IMR-90 (cell line): ENCODE results near the gene AMBRA1. TPM values are rescaled to one million over a fixed set of nuclear protein-coding genes. Genes with fewer than 3 reads are reported as not detected.

Source experiments
- ATAC-seq: fragments of 200-7000 bp; cut with Tn5 transposase; 2 replicates; pipeline ENCODE4 v1.9.1; 2020; ENCODE audit warnings: low read depth, mild to moderate bottlenecking, moderate library complexity
- BruUV-seq: library from RNA; stranded (reverse); fragments of 400-500 nt; replicated peaks from 2 replicates; lab custom pipeline; 2021; lab: Mats Ljungman, UMichigan
- CTCF ChIA-PET: fragments of 300-600 bp; formaldehyde crosslinking; extraction: SDS; loops from one replicate; lab custom pipeline; 2021; ENCODE audit warnings: antibody characterized with exemption; lab: Yijun Ruan, JAX
- POLR2A ChIA-PET: fragments of 300-600 bp; sonication (Branson Sonifier 250); formaldehyde crosslinking; loops from one replicate; lab custom pipeline; 2022; ENCODE audit warnings: antibody characterized with exemption; ENCODE audit not compliant: unreplicated experiment; lab: Charles Lee
- DNase-seq: peaks from one replicate; pipeline ENCODE4 v3.0.0; 2013
- H2AFZ ChIP-seq: replicated peaks from 2 replicates; pipeline ENCODE3; 2013; ENCODE audit warnings: low read length, mild to moderate bottlenecking; ENCODE audit not compliant: poor library complexity
- H2AK5ac ChIP-seq: 2 replicates; pipeline ENCODE4 v1.6.1; 2013; ENCODE audit warnings: low read depth, low read length, inconsistent platforms
- H2AK9ac ChIP-seq: replicated peaks from 2 replicates; pipeline ENCODE3; 2013; ENCODE audit warnings: mild to moderate bottlenecking, low read depth, low read length, moderate library complexity; ENCODE audit not compliant: poor library complexity
- H2BK120ac ChIP-seq: 2 replicates; pipeline ENCODE4 v1.6.1; 2013; ENCODE audit warnings: low read depth, low read length, inconsistent platforms
- H2BK15ac ChIP-seq: 3 replicates; pipeline ENCODE4 v1.6.1; 2013; ENCODE audit warnings: low read depth, low read length, inconsistent platforms
- H2BK20ac ChIP-seq: 2 replicates; pipeline ENCODE4 v1.6.1; 2013; ENCODE audit warnings: low read depth, mild to moderate bottlenecking, inconsistent platforms, low read length, moderate library complexity
- H2BK5ac ChIP-seq: 2 replicates; pipeline ENCODE4 v1.6.1; 2013; ENCODE audit warnings: mild to moderate bottlenecking, low read depth, low read length, inconsistent platforms; ENCODE audit not compliant: poor library complexity, severe bottlenecking
- H3K14ac ChIP-seq: replicated peaks from 2 replicates; pipeline ENCODE4 v1.6.1; 2013; ENCODE audit warnings: low read depth, low read length, inconsistent platforms
- H3K18ac ChIP-seq: 2 replicates; pipeline ENCODE4 v1.6.1; 2013; ENCODE audit warnings: low read depth, low read length, control low read depth
- H3K23ac ChIP-seq: 2 replicates; pipeline ENCODE4 v1.6.1; 2013; ENCODE audit warnings: low read depth, low read length, inconsistent platforms
- H3K27ac ChIP-seq: 2 replicates; pipeline ENCODE4 v1.5.1; 2013; ENCODE audit warnings: mild to moderate bottlenecking, control low read depth, low read length; ENCODE audit not compliant: insufficient read depth
- H3K27me3 ChIP-seq: 2 replicates; pipeline ENCODE4 v1.6.1; 2013; ENCODE audit warnings: low read length; ENCODE audit not compliant: control insufficient read depth, insufficient read depth
- H3K36me3 ChIP-seq: 2 replicates; pipeline ENCODE4 v1.6.1; 2013; ENCODE audit warnings: low read length, mixed read lengths; ENCODE audit not compliant: control insufficient read depth, insufficient read depth
- H3K4ac ChIP-seq: 2 replicates; pipeline ENCODE4 v1.6.1; 2013; ENCODE audit warnings: low read depth, low read length, inconsistent platforms
- H3K4me1 ChIP-seq: 2 replicates; pipeline ENCODE4 v1.6.1; 2013; ENCODE audit warnings: low read length, mixed read lengths; ENCODE audit not compliant: control insufficient read depth, insufficient read depth
- H3K4me2 ChIP-seq: 2 replicates; pipeline ENCODE4 v1.6.1; 2013; ENCODE audit warnings: low read depth, mild to moderate bottlenecking, control low read depth, low read length, moderate library complexity
- H3K4me3 ChIP-seq: 2 replicates; pipeline ENCODE4 v1.5.1; 2013; ENCODE audit warnings: low read depth, mild to moderate bottlenecking, control low read depth, low read length, moderate library complexity; ENCODE audit not compliant: insufficient read depth
- H3K56ac ChIP-seq: 2 replicates; pipeline ENCODE4 v1.6.1; 2013; ENCODE audit warnings: low read length, inconsistent platforms; ENCODE audit not compliant: insufficient read depth; ENCODE audit errors: extremely low read depth
- H3K79me1 ChIP-seq, 2 experiments: 2 replicates each; pipeline ENCODE4 v1.6.1; 2013; ENCODE audit warnings: low read length in 2 of 2, inconsistent platforms in 1 of 2, low read depth in 1 of 2
- H3K9ac ChIP-seq: 2 replicates; pipeline ENCODE4 v1.6.1; 2013; ENCODE audit warnings: low read depth, low read length, control low read depth
- H3K9me1 ChIP-seq: 2 replicates; pipeline ENCODE4 v1.6.1; 2013; ENCODE audit warnings: low read length, inconsistent platforms; ENCODE audit not compliant: insufficient read depth
- H3K9me3 ChIP-seq: 2 replicates; pipeline ENCODE4 v1.6.1; 2013; ENCODE audit warnings: low read length; ENCODE audit not compliant: control insufficient read depth, insufficient read depth
- H4K20me1 ChIP-seq: 2 replicates; pipeline ENCODE4 v1.6.1; 2013; ENCODE audit warnings: low read length, inconsistent platforms; ENCODE audit not compliant: insufficient read depth
- H4K5ac ChIP-seq: 2 replicates; pipeline ENCODE4 v1.6.1; 2013; ENCODE audit warnings: mild to moderate bottlenecking, low read depth, low read length, control low read depth
- H4K8ac ChIP-seq, 2 experiments: 2 replicates each; pipeline ENCODE4 v1.6.1; 2013; ENCODE audit warnings: low read depth in 2 of 2, low read length in 2 of 2, control low read depth in 1 of 2, inconsistent platforms in 1 of 2
- H4K91ac ChIP-seq: 2 replicates; pipeline ENCODE4 v1.6.1; 2013; ENCODE audit warnings: low read depth, low read length, inconsistent platforms; ENCODE audit not compliant: insufficient read depth
- CEBPB ChIP-seq: IDR thresholded peaks from 2 replicates; pipeline ENCODE4 v1.6.1; 2012; ENCODE audit warnings: low read depth, low read length, improper control_type of control experiment
- MAFK ChIP-seq: IDR thresholded peaks from 2 replicates; pipeline ENCODE4 v1.6.1; 2012; ENCODE audit warnings: low read depth, low read length, improper control_type of control experiment
- MAZ ChIP-seq: IDR thresholded peaks from 2 replicates; pipeline ENCODE4 v1.6.1; 2012; ENCODE audit warnings: low read depth, mild to moderate bottlenecking, low read length, improper control_type of control experiment, moderate library complexity, borderline replicate concordance
- POLR2A ChIP-seq: IDR thresholded peaks from 2 replicates; pipeline ENCODE4 v1.6.1; 2012; ENCODE audit warnings: mild to moderate bottlenecking, low read depth, low read length
- SMC3 ChIP-seq: fragments of 150-350 bp; IDR thresholded peaks from 2 replicates; pipeline ENCODE4 v1.6.1; 2016; ENCODE audit warnings: low read depth, mild to moderate bottlenecking, antibody characterized with exemption, low read length, moderate library complexity
- WGBS, 2 experiments: methylation state at CpG; one replicate each; pipeline versions ENCODE4 v1.1.5 to v1.1.7; 2013; ENCODE audit warnings: missing lambda C conversion rate in 2 of 2; ENCODE audit not compliant: insufficient read length in 1 of 2; ENCODE audit errors: extremely low coverage in 2 of 2; 5-methylcytosine and 5-hydroxymethylcytosine counted together
- dilution Hi-C: fragments of 300-500 bp; cut with HindIII; formaldehyde crosslinking; loops from one replicate; pipeline ENCODE4 v1.14.3; 2018; ENCODE audit warnings: low sequenced_read_pairs; ENCODE audit not compliant: unreplicated experiment
- in situ Hi-C: fragments of 300-500 bp; cut with MboI; formaldehyde crosslinking; loops from 3 replicates; pipeline ENCODE4 v1.14.3; 2019; ENCODE audit warnings: low sequenced_read_pairs, inconsistent platforms, mixed read lengths
- intact Hi-C: fragments of 100-400 bp; cut with micrococcal nuclease; formaldehyde crosslinking; loops from 2 replicates; pipeline ENCODE4 v1.10.0; 2022
- polyA plus RNA-seq, 3 experiments: library from polyadenylated mRNA; depleted of rRNA; stranded (reverse); fragments of >200 nt; gene quantifications; 2 replicates each; pipeline ENCODE4 v1.2.3, GENCODE V29; 2012; ENCODE audit warnings: low replicate concordance in 1 of 3
- total RNA-seq: library from RNA; depleted of rRNA; stranded (reverse); fragments of >200 nt; gene quantifications from 2 replicates; pipeline ENCODE4 v1.2.3, GENCODE V29; 2012
- TF ChIP-seq, protein P1 (sequence below): fragments of 150-350 bp; IDR thresholded peaks from 2 replicates; pipeline ENCODE4 v1.6.1; 2016; ENCODE audit warnings: low read depth, mild to moderate bottlenecking, low read length, moderate library complexity, borderline replicate concordance
- TF ChIP-seq, protein P2 (sequence below): fragments of 150-350 bp; IDR thresholded peaks from 2 replicates; pipeline ENCODE4 v1.6.1; 2017; ENCODE audit warnings: mild to moderate bottlenecking, antibody characterized with exemption, low read length, low read depth

AMBRA1 gene
- total and polyA plus RNA-seq, 2 of the 4 experiments (the other 2 are of a cell fraction) = 9.4 to 18.3 TPM

DNA sequence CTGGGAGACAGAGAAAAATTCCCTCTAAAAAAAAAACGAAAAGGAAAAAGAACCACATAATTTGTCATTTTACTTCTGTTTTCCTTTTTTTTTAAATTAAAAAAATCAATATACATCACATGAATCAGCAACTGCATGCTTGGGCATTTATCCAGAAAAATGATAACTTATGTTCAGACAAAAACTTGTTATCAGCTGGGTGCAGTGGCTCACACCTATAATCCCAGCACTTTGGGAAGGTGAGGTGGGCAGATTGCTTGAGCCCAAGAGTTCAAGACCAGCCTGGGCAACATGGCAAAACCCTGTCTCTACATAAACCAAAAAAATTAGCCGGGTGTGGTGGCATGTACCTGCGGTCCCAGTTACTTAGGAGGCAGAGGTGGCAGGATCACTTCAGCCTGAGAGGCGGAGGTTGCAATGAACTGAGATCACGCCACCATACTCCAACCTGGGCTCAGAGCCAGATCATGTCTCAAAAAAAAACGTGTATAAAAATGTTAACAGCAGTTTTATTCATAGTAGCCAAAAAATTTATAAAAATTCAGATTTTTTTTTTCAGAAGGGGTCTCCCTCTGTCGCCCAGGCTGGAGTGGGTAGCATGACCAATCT is 28.5 kb downstream of the AMBRA1 start:
- no peak overlapping the region for H2BK20ac ChIP-seq
- H4K91ac ChIP-seq = no peak overlapping the region
- no peaks in the 10 kb centered on the region for H3K36me3 ChIP-seq
- intact Hi-C loops (no loop called here), dilution Hi-C loops (no loop called here), in situ Hi-C loops (no loop called here)
- no peak for ATAC-seq
- H3K79me1 ChIP-seq = peaks cover 37 to 77% of the 10 kb centered on the region in 2 experiments
- H3K27ac ChIP-seq = no peak overlapping the region
- peaks cover 8% of the 10 kb centered on the region for H3K4me1 ChIP-seq
- TF ChIP-seq, protein P1, sequence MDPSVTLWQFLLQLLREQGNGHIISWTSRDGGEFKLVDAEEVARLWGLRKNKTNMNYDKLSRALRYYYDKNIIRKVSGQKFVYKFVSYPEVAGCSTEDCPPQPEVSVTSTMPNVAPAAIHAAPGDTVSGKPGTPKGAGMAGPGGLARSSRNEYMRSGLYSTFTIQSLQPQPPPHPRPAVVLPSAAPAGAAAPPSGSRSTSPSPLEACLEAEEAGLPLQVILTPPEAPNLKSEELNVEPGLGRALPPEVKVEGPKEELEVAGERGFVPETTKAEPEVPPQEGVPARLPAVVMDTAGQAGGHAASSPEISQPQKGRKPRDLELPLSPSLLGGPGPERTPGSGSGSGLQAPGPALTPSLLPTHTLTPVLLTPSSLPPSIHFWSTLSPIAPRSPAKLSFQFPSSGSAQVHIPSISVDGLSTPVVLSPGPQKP = no peak
- TF ChIP-seq SMC3 = no peak
- TF ChIP-seq, protein P2, sequence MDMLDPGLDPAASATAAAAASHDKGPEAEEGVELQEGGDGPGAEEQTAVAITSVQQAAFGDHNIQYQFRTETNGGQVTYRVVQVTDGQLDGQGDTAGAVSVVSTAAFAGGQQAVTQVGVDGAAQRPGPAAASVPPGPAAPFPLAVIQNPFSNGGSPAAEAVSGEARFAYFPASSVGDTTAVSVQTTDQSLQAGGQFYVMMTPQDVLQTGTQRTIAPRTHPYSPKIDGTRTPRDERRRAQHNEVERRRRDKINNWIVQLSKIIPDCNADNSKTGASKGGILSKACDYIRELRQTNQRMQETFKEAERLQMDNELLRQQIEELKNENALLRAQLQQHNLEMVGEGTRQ = no peak
- TF ChIP-seq CEBPB = no peak
- no peak for TF ChIP-seq POLR2A
- TF ChIP-seq MAZ = no peak
- TF ChIP-seq MAFK = no peak
- H3K9me3 ChIP-seq = no peaks in the 10 kb centered on the region
- no peak overlapping the region for H3K4ac ChIP-seq
- no peak overlapping the region for H2BK5ac ChIP-seq
- peak overlapping the region; percentile 61; the same call in 1 of the 2 replicates for H2AK5ac ChIP-seq
- H3K9ac ChIP-seq = no peak overlapping the region
- no TSS peak for BruUV-seq
- no peak overlapping the region for H4K8ac ChIP-seq
- peaks cover 16% of the 10 kb centered on the region for H3K9me1 ChIP-seq
- no peak overlapping the region for H2AFZ ChIP-seq
- H3K4me3 ChIP-seq = no peak overlapping the region
- H4K5ac ChIP-seq = no peak overlapping the region
- H2BK120ac ChIP-seq = no peak overlapping the region
- H2AK9ac ChIP-seq = no peak overlapping the region
- H3K56ac ChIP-seq = no peak overlapping the region
- no peak overlapping the region for H3K4me2 ChIP-seq
- ChIA-PET CTCF (interaction anchor here (0.6 kb wide), 1 partner anchor 26 kb away, joined by 5 read pairs; no protein-coding TSS in a partner anchor), POLR2A (no interaction called here)
- peaks cover 39% of the 10 kb centered on the region for H4K20me1 ChIP-seq
- H3K27me3 ChIP-seq = no peaks in the 10 kb centered on the region
- no peak overlapping the region for H2BK15ac ChIP-seq
- DNase-seq = no peak
- H3K18ac ChIP-seq = no peak overlapping the region
- H3K23ac ChIP-seq = no peak overlapping the region
- no peak overlapping the region for H3K14ac ChIP-seq
- WGBS, 2 experiments = no CpG with 5 or more reads among the region's 7 CpGs
